ENCODE measurements around the gene ZC3H12A.
"Not testable (repeated sequence)": the region's sequence is repeated elsewhere in the genome, so short reads cannot be mapped to it uniquely, and the experiment has no call there.

Gene ZC3H12A

DNA sequence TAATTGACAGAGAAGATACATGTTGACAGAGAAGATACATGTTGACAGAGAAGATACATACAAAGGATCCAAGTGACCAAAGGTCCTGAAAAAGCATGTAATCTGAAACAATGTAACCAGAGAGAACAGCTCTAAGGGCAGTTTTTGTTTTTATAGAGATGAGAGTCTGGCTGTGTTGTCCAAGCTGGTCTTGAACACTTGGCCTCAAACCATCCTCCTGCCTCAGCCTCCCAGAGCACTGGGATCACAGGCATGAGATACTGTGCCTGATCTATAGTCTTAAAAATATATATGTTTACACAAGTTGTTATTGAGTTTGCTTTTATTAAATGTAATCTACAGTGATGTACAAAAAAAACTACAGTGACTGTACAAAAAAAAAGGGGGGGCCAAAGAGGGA, 27.7 kb downstream of the ZC3H12A start:
- DNase-seq (ENCODE audit: low read depth in 2 of 2), result no peak

DNA sequence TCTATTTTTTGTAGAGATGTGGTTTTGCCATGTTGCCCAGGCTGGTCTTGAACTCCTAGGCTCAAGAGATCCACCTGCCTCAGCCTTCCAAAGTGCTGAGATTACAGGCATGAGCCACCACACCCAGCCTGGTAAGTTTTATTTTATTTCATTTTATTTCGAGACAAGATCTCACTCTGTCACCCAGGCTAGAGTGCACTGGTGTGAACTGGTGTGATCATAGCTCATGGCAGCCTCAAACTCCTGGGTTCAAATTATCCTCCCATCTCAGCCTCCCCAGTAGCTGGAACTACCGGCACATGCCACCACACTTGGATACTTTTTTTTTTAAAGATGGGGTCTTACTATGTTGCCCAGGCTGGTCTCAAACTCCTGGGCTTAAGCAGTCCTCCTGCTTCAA, 28.4 kb downstream of the ZC3H12A start:
- DNase-seq (ENCODE audit: low read depth in 2 of 2), result not testable (repeated sequence)

DNA sequence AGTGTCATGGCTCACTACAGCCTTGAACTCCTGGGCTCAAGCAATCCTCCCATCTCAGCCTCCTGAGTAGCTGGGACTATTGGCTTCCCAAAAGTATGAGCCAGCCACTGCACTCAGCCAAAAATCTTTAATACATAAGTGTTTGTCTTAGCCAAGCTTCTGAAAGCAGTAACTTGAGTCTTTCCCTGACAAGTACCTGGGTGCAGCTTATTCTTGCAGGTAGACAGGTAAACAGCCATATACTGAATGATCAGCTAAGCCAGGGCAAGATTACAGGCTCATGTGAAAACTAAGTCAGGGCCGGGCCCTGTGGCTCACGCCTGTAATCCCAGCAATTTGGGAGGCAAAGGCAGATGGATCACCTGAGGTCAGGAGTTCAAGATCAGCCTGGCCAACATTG, 32.4 kb downstream of the ZC3H12A start:
- DNase-seq (ENCODE audit: low read depth in 2 of 2), result no peak

DNA sequence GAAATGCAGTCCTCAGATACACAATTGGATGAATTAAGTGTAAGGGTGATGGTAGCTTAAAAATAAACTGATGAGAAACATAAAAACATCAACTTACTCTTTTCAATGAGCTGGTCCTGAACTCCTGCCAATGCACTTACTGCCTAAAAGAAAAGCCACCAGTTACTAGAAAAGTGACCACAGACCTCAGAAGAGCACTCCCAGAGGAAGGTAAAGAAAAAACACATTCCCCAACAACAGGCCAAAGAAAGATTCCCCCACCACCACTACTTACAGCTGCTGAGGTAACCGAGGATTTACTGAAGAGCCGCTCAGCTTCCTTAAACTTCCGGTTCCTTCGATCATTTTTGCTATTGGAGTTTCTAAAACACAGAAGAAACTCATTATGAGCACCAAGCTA, 34.8 kb downstream of the ZC3H12A start:
- no peak for DNase-seq (ENCODE audit: low read depth in 2 of 2)

DNA sequence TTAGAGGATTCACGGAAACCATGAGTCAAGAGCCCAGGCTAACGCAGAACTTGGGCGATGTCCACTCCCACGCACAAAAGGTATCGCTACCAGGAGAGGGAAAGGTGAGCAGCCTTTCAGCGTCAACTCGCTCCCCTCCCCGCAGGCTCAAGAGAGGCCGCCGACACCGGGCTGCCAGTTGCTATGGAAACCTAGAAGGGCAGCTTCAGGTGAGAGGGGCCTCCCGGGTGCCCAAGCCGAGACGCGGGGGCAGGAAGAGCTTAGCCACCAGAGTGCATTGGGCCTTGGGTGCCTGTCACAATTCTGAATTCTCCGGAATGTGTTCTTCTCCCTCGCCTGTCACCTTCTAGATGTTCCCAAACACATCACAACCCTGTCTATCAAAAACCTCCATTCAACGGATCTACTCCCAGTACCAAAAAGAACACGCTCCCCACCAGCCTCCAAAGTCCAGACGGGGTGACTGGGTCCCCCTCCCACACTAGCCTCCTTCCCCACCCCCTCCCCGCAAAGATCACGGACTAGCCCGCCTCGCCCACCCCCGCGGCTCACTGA, 39.5 kb downstream of the ZC3H12A start:
- DNase-seq (ENCODE audit: low read depth in 2 of 2), result peak; percentile 54 to 58

DNA sequence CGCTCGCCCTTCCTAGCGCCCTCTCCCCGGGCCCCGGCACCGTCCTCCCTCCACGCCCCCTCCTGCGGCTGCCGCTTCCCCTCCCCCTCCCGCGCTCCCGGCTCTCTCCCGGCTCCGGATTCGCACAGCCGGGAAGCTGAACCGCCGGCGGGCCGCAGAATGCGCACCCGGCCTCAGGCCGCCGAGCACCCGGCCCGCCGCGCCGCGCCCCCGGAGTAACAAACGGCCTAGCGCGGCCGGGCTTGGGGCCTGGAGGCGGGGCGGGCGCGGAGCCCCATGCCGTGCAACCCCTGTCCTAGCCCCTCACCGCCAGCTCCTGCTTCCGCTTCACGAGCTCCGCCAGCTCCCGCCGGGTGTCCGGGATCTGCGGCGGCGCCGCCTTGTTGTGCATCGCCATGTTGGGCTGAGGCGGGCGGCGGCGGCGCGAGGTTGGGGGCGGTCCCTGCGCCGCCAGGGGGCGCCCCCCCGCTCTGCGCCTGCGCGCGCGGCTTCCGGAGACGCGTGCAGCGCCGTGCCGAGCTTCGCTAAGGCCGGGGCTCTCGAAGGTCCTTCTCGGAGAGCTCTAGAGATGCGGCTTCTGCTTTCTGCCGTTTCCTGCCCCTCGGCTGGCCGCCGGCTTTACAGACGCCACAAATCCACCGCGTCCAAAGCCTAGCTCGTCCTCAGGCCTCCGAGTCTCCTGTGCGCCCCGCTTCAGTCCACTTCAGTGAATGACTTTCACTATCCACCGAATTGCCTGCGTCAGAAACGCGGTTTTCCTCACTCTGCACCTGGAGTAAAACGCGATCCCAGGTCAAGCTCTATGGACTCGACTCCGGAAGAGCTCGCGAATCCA, 40.2 kb downstream of the ZC3H12A start, which contains the start of gene MEAF6:
Gene MEAF6 (minus strand): TSS at position 417 of the 835 bp plus-strand sequence. CDS start 20 bp downstream, at position 397.
- peak; percentile 73 to 77 for DNase-seq (ENCODE audit: low read depth in 2 of 2)

DNA sequence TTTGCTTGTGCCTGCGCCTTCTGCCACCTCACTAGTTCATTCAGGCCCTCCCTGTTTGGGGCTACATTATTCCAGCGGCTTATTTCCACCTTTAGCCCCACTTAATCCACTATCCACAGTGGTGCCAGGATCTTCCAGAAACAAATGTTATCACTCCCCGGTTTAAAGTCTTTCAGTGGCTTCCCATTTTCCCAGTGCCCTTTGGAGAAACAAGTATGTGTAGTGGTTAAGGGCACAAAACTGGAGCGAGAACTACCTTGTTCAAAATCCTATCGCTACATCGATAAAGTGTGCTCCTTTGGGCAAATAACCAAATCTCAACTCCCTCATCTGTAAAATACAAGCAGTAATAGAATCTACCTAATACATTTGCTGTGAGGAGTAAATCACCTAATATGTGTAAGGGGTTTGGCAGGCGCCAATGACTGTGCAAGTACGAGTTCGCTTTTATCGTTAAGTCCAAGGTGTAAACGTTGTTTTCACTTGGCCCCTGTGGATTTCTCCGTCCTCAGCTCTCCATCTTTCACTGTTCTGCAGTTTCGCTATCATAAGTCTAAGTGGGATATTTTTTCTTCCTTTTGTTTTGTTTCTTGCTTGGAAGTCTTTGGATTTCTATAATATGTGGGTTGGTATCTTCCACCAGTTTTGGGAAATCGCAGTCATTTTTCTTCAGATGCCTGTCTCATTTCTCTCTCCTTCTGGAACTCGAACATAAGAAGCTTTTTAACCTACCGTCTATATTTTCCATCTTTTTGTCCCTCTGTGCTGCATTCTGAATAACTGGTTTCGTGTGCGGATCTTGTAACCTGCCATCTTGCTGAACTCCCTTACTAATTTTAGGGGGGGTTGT, 41.0 kb downstream of the ZC3H12A start:
- no peak for DNase-seq (ENCODE audit: low read depth in 2 of 2)

DNA sequence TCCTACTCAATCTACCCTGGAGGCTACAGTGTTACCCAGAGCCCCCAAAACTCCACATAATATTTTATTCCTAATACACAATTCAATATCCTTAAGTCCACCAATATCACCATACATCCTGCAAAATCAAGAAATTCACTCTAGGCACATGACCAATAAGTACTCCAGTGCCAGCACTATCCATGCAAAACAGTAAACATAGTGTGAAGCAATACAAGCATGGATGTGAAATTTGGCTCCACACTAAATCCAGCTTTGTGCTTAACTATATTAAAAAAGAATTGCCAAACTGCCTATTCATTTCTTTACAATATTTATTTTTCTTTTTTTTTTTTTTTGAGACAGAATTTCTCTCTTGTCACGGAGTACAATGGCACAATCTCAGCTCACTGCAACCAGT, 43.2 kb downstream of the ZC3H12A start:
- DNase-seq (ENCODE audit: low read depth in 2 of 2), result no peak

DNA sequence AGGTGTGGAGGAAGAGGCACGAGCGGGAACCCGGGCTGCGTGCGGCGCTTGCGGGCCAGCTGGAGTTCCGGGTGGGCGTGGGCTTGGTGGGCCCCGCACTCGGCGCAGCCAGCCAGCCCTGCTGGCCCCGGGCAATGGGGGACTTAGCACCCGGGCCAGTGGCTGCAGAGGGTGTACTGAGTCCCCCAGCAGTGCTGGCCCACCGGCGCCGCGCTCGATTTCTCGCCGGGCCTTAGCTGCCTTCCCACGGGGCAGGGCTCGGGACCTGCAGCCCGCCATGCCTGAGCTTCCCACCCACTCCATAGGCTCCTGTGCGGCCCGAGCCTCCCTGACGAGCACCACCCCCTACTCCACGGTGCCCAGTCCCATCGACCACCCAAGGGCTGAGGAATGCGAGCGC, 43.9 kb downstream of the ZC3H12A start:
- not testable (repeated sequence) for DNase-seq (ENCODE audit: low read depth in 2 of 2)

DNA sequence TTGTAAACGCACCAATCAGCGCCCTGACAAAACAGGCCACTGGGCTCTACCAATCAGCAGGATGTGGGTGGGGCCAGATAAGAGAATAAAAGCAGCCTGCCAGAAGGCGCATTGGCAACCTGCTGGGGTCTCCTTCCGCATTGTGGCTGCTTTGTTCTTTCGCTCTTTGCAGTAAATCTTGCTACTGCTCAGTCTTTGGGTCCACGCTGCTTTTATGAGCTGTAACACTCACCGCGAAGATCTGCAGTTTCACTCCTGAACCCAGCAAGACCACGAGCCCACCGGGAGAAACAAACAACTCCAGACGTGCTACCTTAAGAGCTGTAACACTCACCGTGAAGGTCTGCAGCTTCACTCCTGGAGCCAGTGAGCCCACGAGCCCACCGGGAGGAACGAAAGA, 44.5 kb downstream of the ZC3H12A start:
- DNase-seq (ENCODE audit: low read depth in 2 of 2), result peak in 1 of 2 donors; percentile 26

DNA sequence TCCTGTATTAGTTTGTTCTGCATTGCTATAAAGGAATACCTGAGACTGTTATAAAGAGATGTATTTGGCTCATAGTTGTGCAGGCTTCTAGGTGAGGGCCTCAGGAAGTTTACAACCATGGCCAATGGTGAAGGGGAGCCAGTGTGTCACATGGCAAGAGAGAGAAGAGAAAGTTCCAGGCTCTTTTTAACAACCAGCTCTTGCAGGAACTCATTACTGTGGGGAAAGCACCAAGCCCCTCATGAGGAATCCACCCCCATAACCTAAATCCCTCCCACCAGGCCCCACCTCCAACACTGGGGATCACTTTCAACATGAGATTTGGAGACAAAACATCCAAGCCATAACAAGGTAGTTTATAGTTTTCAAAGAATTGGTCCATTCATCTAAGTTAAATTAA, 45.2 kb downstream of the ZC3H12A start:
- no peak for DNase-seq (ENCODE audit: low read depth in 2 of 2)

DNA sequence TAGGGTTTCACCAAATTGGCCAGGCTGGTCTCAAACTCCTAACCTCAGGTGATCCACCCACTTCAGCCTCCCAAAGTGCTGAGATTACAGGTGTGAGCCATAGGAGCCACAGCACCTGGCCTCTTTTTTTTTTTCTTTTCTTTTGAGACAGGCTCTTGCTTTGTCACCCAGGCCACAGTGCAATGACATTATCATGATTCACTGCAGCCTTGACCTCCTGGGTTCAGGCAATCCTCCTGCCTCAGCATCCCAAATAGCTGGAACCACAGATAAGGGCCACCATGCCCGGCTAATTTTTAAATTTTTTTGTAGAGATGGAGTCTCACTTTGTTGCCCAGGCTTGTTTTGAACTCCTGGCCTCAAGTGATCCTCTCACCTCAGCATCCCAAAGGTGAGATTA, 55.5 kb downstream of the ZC3H12A start:
- not testable (repeated sequence) for DNase-seq (ENCODE audit: low read depth in 2 of 2)

DNA sequence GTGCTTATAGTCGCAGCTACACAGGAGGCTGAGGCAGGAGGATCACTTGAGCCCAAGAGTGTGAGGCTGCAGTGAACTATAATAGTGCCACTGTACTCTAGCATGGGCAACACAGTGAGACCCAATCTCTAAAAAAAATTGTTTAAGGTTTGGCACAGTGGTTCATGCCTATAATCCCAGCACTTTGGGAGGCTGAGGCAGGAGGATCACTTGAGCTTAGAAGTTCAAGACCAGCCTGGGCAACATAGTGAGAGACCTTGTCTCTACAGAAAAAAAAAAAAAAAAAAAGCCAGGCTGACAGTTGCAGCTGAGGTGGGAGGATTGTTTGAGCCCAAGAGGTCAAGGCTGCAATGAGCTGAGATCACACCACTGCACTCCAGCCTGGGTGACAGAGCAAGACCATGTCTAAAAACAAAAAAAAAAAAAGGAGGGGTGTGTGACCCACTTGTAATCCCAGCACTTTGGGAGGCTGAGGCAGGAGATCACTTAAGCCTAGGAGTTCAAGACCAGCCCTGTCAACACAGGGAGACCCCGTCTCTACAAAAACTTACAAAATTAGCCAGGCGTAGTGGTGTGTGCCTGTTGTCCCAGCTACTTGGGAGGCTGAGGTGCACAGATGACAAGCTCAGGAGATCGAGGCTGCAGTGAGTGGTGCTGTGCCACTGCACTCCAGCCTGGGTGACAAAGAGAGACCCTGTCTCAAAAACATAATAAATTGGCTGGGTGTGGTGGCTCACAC, 58.2 kb downstream of the ZC3H12A start:
- DNase-seq (ENCODE audit: low read depth in 2 of 2), result not testable (repeated sequence)

DNA sequence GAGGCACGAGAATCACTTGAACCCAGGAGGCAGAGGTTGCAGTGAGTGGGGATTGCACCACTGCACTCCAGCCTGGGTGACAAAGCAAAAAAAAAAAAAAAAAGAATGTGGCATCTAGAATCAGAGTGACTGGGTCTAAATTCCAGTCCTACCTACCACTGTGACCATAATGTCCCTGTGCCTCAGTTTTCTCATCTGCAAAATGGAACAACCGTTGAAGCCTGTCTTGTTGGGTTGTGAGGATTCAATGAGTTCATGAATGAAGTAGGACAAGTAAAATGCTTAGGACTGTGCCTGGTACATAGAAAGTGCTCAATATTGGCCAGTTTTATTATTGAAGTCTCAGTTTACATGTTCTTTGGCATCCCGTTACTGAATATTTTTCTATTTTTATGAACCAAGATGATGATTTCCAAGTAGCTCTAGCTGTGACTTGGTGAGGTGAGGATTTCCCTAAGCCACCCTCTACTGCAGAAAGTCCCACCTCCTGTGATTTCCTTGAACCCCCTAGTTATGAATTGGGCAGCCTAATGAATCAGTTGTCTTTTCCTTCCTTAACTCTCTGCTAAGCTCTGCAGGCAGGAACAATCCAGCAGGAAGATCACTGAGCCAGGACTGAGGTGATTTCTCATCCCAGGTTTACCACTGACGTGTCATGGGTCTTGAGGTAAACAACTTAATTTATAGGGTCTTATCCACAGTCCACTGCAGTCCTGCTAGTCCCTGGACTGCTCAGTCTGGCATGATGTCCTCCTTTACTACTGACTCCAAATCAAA, 59.1 kb downstream of the ZC3H12A start:
- DNase-seq (ENCODE audit: low read depth in 2 of 2), result no peak
